GM06990 (cell line): ENCODE results near the gene TRAF3.
A peak's percentile ranks its signal among the peaks of the same experiment; 100 is the strongest.

Experiments used
- DNase-seq: peaks from one replicate; pipeline ENCODE4 v3.0.0-alpha.2; 2011; ENCODE audit not compliant: insufficient read length; ENCODE audit errors: extremely low read depth
- H3K27me3 ChIP-seq: replicated peaks from 2 replicates; pipeline ENCODE4 v1.6.0; 2011; ENCODE audit warnings: low read length; ENCODE audit not compliant: control insufficient read depth, insufficient read depth
- H3K36me3 ChIP-seq: 2 replicates; pipeline ENCODE4 v1.5.1; 2011; ENCODE audit warnings: low read length; ENCODE audit not compliant: control insufficient read depth, insufficient read depth
- H3K4me3 ChIP-seq: replicated peaks from 2 replicates; pipeline ENCODE4 v1.5.1; 2011; ENCODE audit warnings: low read depth, mild to moderate bottlenecking, control low read depth, low read length
- TF ChIP-seq, protein P1 (sequence below): IDR thresholded peaks from 2 replicates; pipeline ENCODE4 v1.5.1; 2011; ENCODE audit warnings: low read length, control low read depth, mild to moderate bottlenecking, inconsistent platforms; ENCODE audit not compliant: insufficient read depth, poor library complexity, severe bottlenecking

The TRAF3 gene

DNA sequence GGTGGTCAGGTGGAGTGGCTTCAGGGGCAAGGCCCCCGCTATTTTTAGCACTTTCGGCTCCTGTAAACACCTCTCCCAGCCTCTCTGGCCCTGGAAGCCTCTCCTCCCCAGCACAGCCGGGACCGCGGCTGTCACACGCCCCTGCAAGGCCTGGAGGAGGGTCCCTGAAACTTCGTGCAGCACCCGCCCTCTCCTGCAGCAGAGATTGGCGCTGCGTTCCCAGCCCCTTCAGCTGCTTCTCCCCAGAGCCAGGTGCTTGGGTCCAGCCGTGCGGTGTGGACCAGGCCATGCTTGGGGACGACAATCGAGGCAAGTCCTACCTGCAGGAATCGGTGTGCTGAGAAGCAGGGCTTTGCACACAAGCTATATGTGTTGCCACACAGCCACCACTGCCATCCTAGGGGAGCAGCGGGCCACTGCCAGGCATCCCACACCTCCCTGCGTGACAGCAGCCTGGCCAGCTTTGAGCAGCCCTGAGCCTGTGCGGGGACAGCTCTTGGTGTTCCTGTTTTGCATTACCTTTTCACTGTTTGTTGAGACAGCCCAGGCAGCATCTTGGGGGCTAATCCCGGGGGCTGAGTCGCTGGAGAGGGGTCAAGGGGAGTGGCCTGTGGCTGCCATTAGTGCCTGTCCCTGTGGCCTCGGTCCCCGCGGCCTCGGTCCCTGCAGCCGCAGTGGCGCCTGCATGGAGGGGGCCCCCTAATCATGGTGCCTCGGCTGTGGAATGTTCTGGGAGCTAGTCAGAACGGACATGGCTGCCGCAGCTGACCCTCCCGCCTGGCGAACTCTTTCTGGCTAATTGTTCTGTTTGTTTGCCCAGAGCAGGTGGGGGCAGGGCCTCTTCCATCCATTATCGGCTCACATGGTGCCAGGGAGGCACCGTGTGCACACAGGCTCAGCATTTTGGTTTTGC lies 27.6 kb upstream of the TRAF3 start:
- peaks cover 4% of the 10 kb centered on the region for H3K36me3 ChIP-seq
- TF ChIP-seq, protein P1, sequence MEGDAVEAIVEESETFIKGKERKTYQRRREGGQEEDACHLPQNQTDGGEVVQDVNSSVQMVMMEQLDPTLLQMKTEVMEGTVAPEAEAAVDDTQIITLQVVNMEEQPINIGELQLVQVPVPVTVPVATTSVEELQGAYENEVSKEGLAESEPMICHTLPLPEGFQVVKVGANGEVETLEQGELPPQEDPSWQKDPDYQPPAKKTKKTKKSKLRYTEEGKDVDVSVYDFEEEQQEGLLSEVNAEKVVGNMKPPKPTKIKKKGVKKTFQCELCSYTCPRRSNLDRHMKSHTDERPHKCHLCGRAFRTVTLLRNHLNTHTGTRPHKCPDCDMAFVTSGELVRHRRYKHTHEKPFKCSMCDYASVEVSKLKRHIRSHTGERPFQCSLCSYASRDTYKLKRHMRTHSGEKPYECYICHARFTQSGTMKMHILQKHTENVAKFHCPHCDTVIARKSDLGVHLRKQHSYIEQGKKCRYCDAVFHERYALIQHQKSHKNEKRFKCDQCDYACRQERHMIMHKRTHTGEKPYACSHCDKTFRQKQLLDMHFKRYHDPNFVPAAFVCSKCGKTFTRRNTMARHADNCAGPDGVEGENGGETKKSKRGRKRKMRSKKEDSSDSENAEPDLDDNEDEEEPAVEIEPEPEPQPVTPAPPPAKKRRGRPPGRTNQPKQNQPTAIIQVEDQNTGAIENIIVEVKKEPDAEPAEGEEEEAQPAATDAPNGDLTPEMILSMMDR: no peak
- no peak for DNase-seq
- no peaks in the 10 kb centered on the region for H3K27me3 ChIP-seq
- H3K4me3 ChIP-seq: no peak overlapping the region

DNA sequence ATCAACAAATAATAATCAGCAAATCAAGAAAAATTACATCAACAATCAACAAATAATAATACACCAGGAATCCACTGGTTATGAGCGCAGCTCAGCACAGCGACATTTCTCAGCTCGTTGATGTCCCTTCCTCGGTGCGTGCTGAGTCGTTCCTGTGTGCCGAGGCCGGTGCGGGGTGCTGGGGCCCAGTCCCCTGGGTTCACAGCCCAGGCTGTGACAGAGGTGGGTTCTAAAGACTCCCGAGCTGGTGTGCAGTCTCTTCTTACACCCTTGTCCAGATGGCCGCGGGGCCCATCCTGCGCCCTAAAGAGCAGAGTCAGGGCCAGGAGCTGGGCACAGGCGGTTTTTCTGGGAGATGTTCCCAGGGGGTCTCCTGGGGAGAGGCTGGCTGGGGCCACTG lies 26.9 kb upstream of the TRAF3 start:
- H3K36me3 ChIP-seq: peaks cover 4% of the 10 kb centered on the region
- TF ChIP-seq, protein P1: no peak
- no peak for DNase-seq
- no peak overlapping the region for H3K4me3 ChIP-seq
- no peaks in the 10 kb centered on the region for H3K27me3 ChIP-seq

GRCh38 chr14:102751088-102751487 lies 26.2 kb upstream of the TRAF3 start:
- no peak for DNase-seq
- TF ChIP-seq, protein P1: no peak
- Histone ChIP-seq H3K4me3 (no peak overlapping the region), H3K36me3 (peaks cover 4% of the 10 kb centered on the region), H3K27me3 (no peaks in the 10 kb centered on the region)

DNA sequence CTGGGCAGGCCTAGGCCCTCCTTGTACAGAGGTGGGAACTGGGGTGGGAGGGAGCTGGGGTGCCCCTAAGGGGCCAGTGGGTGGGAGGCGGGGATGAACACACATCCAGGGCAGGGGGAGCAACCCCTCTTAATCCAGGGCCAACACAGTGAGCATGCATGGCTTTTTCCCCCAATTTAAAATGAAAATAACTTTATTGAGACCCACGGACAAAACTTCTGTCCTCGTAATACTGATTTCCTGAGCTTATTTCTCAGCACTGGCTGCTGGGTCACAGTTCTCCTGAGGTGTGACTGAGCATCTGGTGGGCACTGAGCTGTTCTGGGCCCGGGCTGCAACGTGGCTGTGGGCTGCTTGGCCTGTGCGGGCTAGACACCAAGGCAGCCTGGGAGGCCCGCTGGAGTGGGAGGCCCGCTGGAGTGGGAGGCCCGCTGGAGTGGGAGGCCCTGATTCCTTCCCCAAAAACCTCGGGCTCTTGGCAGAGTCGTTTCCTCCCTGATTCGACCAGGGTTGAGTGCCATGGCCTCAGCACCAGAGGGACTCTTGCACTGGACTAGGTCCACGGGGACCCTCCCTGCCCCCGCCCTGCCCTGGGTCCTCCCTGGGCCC lies 24.9 kb upstream of the TRAF3 start:
- DNase-seq: no peak
- Histone ChIP-seq H3K4me3 (no peak overlapping the region), H3K36me3 (peaks cover under 1% of the 10 kb centered on the region), H3K27me3 (no peaks in the 10 kb centered on the region)
- TF ChIP-seq, protein P1: no peak

- TF ChIP-seq, protein P1: no peak
- H3K27me3 ChIP-seq: no peaks in the 10 kb centered on the region
- no peaks in the 10 kb centered on the region; the same call in 1 of the 2 replicates for H3K36me3 ChIP-seq
- DNase-seq: peak; percentile 66
- H3K4me3 ChIP-seq: no peak overlapping the region
Measured at GRCh38 chr14:102754370-102755262, 22.6 kb upstream of the TRAF3 start.
